GM12892 (cell line): ENCODE results near the gene SERPINA12.

Experiments
- POLR2A ChIP-seq: IDR thresholded peaks from 2 replicates; pipeline ENCODE4 v1.6.1; 2011; ENCODE audit warnings: low read depth, low read length, control low read depth
- POLR2AphosphoS5 ChIP-seq: IDR thresholded peaks from 2 replicates; pipeline ENCODE4 v1.6.1; 2011; ENCODE audit warnings: low read depth, low read length, control low read depth
- TAF1 ChIP-seq: IDR thresholded peaks from 2 replicates; pipeline ENCODE4 v1.6.1; 2011; ENCODE audit warnings: low read depth, mild to moderate bottlenecking, control low read depth, low read length, borderline replicate concordance

DNA sequence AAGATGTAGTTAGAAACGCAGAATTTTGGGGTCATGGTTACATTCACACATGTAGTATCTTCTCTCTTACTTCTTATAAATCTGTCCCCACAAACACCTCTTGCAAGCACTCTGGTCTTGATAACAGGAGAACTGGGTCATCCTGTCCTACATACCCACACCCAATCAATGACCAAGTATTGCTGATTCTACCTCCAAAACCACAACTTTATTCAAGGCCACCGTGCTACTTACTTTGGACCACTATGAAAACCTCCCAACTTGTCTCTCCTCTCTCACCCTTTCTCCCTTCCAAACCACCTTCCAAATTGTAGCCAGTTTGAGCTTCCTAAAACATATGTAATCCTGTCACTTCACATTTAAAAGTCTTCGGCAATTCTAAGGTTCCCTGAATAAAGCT, 62.1 kb downstream of the SERPINA12 start:
- no peak for TF ChIP-seq POLR2A
- TF ChIP-seq POLR2AphosphoS5, result no peak
- no peak for TF ChIP-seq TAF1
